HL-60 (cell line): ENCODE measurements around the gene SIGLEC14.
"Not testable (repeated sequence)": the region's sequence is repeated elsewhere in the genome, so short reads cannot be mapped to it uniquely, and the experiment has no call there.

ENCODE experiments used
- DNase-seq, 2 experiments: peaks; one replicate each; pipeline ENCODE4 v3.0.0-alpha.2; 2010 to 2020; ENCODE audit warnings: low read depth in 1 of 2, low spot score in 1 of 2
- H3K27ac ChIP-seq: fragments of 250-450 bp; sonication (Bioruptor Pico); replicated peaks from 2 replicates; pipeline ENCODE4 v1.5.1; 2020; ENCODE audit warnings: mild to moderate bottlenecking, moderate library complexity
- H3K27me3 ChIP-seq: fragments of 250-450 bp; sonication (Bioruptor Pico); 2 replicates; pipeline ENCODE4 v1.5.1; 2021; ENCODE audit warnings: mild to moderate bottlenecking, moderate library complexity; ENCODE audit not compliant: insufficient read depth, poor library complexity, severe bottlenecking
- H3K4me3 ChIP-seq: replicated peaks from 2 replicates; pipeline ENCODE4 v1.5.1; 2011; ENCODE audit warnings: mild to moderate bottlenecking, control low read depth, low read length; ENCODE audit not compliant: insufficient read depth
- GABPA ChIP-seq: IDR thresholded peaks from 2 replicates; pipeline ENCODE4 v1.6.1; 2012; ENCODE audit warnings: low read depth
- POLR2AphosphoS5 ChIP-seq: IDR thresholded peaks from 2 replicates; pipeline ENCODE4 v1.6.1; 2012; ENCODE audit warnings: low read depth
- SPI1 ChIP-seq: IDR thresholded peaks from 2 replicates; pipeline ENCODE4 v1.6.1; 2012; ENCODE audit warnings: low read depth, mild to moderate bottlenecking, borderline replicate concordance
- TF ChIP-seq, protein P1 (sequence below): IDR thresholded peaks from 2 replicates; pipeline ENCODE4 v1.6.1; 2012; ENCODE audit warnings: low read depth; ENCODE audit not compliant: insufficient replicate concordance
- TF ChIP-seq, protein P2 (sequence below): IDR thresholded peaks from one replicate; pipeline ENCODE4 v1.5.1; 2011; ENCODE audit warnings: low read length, control low read depth, inconsistent platforms; ENCODE audit not compliant: insufficient read depth

SIGLEC14 gene

DNA sequence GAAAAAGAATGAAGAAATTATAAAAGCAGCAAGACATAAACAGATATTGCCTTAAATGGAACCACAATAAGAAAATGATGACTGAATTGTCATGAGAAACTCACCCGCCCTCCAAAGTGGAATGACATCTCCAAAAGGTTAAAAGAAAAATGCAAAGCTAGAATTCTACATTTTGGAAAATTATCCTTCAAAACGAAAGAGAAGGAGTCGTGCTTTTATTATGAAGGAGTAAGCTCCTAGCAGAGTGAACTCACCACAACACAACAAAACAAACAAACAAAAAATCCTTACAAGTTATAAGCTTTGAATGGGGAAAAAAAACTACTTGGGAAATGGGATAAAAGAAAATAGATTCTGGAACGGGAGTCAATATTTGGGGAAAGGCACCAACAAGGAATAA is 6.7 kb downstream of the SIGLEC14 start:
- no peaks in the 10 kb centered on the region for H3K27me3 ChIP-seq
- no peak overlapping the region for H3K4me3 ChIP-seq
- no peak for TF ChIP-seq GABPA
- TF ChIP-seq, protein P1, sequence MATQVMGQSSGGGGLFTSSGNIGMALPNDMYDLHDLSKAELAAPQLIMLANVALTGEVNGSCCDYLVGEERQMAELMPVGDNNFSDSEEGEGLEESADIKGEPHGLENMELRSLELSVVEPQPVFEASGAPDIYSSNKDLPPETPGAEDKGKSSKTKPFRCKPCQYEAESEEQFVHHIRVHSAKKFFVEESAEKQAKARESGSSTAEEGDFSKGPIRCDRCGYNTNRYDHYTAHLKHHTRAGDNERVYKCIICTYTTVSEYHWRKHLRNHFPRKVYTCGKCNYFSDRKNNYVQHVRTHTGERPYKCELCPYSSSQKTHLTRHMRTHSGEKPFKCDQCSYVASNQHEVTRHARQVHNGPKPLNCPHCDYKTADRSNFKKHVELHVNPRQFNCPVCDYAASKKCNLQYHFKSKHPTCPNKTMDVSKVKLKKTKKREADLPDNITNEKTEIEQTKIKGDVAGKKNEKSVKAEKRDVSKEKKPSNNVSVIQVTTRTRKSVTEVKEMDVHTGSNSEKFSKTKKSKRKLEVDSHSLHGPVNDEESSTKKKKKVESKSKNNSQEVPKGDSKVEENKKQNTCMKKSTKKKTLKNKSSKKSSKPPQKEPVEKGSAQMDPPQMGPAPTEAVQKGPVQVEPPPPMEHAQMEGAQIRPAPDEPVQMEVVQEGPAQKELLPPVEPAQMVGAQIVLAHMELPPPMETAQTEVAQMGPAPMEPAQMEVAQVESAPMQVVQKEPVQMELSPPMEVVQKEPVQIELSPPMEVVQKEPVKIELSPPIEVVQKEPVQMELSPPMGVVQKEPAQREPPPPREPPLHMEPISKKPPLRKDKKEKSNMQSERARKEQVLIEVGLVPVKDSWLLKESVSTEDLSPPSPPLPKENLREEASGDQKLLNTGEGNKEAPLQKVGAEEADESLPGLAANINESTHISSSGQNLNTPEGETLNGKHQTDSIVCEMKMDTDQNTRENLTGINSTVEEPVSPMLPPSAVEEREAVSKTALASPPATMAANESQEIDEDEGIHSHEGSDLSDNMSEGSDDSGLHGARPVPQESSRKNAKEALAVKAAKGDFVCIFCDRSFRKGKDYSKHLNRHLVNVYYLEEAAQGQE: no peak
- TF ChIP-seq, protein P2, sequence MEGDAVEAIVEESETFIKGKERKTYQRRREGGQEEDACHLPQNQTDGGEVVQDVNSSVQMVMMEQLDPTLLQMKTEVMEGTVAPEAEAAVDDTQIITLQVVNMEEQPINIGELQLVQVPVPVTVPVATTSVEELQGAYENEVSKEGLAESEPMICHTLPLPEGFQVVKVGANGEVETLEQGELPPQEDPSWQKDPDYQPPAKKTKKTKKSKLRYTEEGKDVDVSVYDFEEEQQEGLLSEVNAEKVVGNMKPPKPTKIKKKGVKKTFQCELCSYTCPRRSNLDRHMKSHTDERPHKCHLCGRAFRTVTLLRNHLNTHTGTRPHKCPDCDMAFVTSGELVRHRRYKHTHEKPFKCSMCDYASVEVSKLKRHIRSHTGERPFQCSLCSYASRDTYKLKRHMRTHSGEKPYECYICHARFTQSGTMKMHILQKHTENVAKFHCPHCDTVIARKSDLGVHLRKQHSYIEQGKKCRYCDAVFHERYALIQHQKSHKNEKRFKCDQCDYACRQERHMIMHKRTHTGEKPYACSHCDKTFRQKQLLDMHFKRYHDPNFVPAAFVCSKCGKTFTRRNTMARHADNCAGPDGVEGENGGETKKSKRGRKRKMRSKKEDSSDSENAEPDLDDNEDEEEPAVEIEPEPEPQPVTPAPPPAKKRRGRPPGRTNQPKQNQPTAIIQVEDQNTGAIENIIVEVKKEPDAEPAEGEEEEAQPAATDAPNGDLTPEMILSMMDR: no peak
- TF ChIP-seq SPI1: no peak
- TF ChIP-seq POLR2AphosphoS5: no peak
- no peak overlapping the region for H3K27ac ChIP-seq
- no peak for DNase-seq

DNA sequence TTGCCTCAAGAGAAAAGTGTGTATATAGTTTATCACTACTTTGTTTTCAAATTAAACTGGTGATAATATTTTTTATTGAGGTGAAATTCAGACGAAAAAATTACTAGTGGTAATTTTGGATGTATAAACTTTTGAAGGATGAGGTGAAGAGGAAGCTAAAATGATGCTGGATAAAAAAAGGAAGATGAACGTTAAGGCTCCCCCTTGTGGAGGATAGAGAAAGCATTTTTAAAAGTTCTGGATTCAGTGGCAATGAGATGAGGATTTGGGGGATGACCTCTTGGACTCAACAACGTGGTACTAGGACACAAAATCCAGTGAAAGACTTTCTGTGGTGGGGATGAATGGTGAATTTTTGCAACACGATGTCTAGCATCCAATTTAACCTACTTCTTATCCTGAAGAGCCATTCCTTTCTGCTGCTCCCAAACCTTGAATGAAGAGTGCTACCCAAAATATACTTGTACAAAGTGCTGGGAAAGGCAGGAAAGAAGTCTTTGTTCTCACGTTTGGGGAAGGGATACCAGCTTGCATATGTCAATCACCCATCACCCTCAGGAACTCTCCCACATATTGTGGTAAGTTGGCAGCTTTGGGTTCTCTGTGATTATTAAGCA is 9.2 kb downstream of the SIGLEC14 start:
- H3K27ac ChIP-seq: peak overlapping the region; percentile 52
- H3K27me3 ChIP-seq: no peaks in the 10 kb centered on the region
- TF ChIP-seq, protein P2: peak; percentile 39
- TF ChIP-seq GABPA (no peak), POLR2AphosphoS5 (no peak), SPI1 (no peak; the same call in 1 of the 2 replicates)
- TF ChIP-seq, protein P1: peak; percentile 67
- DNase-seq: no peak
- no peak overlapping the region for H3K4me3 ChIP-seq

DNA sequence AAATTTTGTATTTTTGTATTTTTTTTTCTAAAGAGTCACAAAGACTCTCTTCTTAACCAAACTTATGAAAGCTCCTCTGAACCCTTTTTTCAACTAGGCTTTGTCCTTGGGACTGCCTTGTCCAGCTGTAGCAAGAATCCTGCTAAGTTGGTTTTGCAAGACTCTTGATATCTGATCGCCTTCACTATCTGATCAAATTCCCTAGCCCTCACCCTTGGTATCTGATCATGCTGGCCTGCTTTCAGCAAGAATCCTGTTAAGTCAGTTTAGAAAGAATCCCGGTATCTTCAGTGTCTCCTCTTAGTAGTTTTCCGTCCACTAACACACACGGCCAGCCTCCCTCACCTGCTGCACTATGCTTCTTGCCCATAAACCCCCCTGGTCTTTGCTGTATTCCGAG is 14.5 kb downstream of the SIGLEC14 start:
- no peak overlapping the region for H3K4me3 ChIP-seq
- TF ChIP-seq POLR2AphosphoS5 (no peak), GABPA (no peak), SPI1 (no peak)
- TF ChIP-seq, protein P1: no peak
- TF ChIP-seq, protein P2: no peak

DNA sequence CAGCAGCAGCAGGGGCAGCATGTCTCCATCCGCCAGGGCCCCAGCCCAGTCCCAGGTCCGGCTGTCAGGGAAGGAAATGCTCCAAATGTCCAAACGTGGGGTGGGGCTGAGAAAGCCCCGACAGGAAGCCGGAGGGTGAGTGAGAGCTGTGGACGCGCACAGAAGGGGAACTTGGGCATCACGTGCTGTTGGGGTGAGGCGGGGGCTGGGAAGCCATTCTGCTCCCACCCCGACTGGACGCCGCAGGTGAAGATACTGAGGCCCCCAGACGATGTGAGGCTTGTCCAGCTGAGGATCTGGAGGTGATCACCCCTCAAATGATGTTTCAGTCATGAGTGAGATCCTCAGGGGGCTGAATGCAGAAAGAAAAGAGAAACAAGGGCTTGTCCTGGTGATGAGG is 16.3 kb downstream of the SIGLEC14 start, which contains the start of gene SIGLEC5:
Gene SIGLEC5, minus strand, starts transcription at position 87 of the 400 bp plus-strand sequence. Its CDS starts 66 bp downstream, at position 21.
- peak in 1 of 2 experiments; percentile 61 for DNase-seq
- Histone ChIP-seq H3K27ac (peak within 1 kb of the TSS; percentile 69), H3K4me3 (peak within 1 kb of the TSS; percentile 33)
- H3K27me3 ChIP-seq: not testable (repeated sequence)

More for the DNA sequence above, 14.5 kb downstream of the SIGLEC14 start:
- Histone ChIP-seq H3K27ac (no peak overlapping the region), H3K27me3 (no peaks in the 10 kb centered on the region)
- no peak for DNase-seq
